PC-9 (cell line): ENCODE results near the gene THSD7B. TPM values are rescaled to one million over a fixed set of nuclear protein-coding genes. Genes with fewer than 3 reads are reported as not detected.
"Not testable (repeated sequence)": the region's sequence is repeated elsewhere in the genome, so short reads cannot be mapped to it uniquely, and the experiment has no call there.

Experiments
- BruUV-seq: library from RNA; stranded (reverse); fragments of 400-500 nt; replicated peaks from 2 replicates; lab custom pipeline; 2021; lab: Mats Ljungman, UMichigan
- CTCF ChIA-PET: fragments of 300-600 bp; sonication (Branson Sonifier 250); formaldehyde crosslinking; loops from one replicate; lab custom pipeline; 2022; ENCODE audit warnings: antibody characterized with exemption; lab: Charles Lee
- POLR2A ChIA-PET: fragments of 300-600 bp; sonication (Branson Sonifier 250); formaldehyde crosslinking; loops from one replicate; lab custom pipeline; 2022; ENCODE audit warnings: antibody characterized with exemption; ENCODE audit not compliant: unreplicated experiment; lab: Charles Lee
- DNase-seq, 2 experiments: peaks; one replicate each; pipeline versions ENCODE4 v3.0.0 to v3.0.0-alpha.2; 2015 to 2022; ENCODE audit warnings: mixed read lengths in 1 of 2
- H2AFZ ChIP-seq: fragments of 200-600 bp; sonication (generic); 2 replicates; pipeline ENCODE4 v1.8.1; 2017; ENCODE audit warnings: antibody characterized with exemption
- H3F3A ChIP-seq: fragments of 200-600 bp; sonication (generic); 2 replicates; pipeline ENCODE4 v1.8.1; 2017; ENCODE audit warnings: antibody characterized with exemption, mild to moderate bottlenecking, low read depth; ENCODE audit not compliant: insufficient read depth
- H3K27ac ChIP-seq: fragments of 200-600 bp; sonication (generic); 2 replicates; pipeline ENCODE4 v1.6.1; 2016; ENCODE audit warnings: mixed run types
- H3K27me3 ChIP-seq: fragments of 200-600 bp; sonication (generic); 2 replicates; pipeline ENCODE4 v1.6.1; 2016; ENCODE audit warnings: low read depth, mixed run types; ENCODE audit not compliant: insufficient read depth
- H3K36me3 ChIP-seq: fragments of 200-600 bp; sonication (generic); 2 replicates; pipeline ENCODE4 v1.6.1; 2016; ENCODE audit warnings: low read depth, mixed run types
- H3K4me1 ChIP-seq: fragments of 200-600 bp; sonication (generic); replicated peaks from 2 replicates; pipeline ENCODE4 v1.6.1; 2016; ENCODE audit warnings: mixed run types; ENCODE audit not compliant: insufficient read depth
- H3K4me2 ChIP-seq: fragments of 200-600 bp; sonication (generic); 2 replicates; pipeline ENCODE4 v1.6.1; 2017; ENCODE audit warnings: mixed run types
- H3K4me3 ChIP-seq: fragments of 200-600 bp; sonication (generic); 2 replicates; pipeline ENCODE4 v1.6.1; 2016; ENCODE audit warnings: mixed run types
- H3K79me2 ChIP-seq: fragments of 200-600 bp; sonication (generic); 2 replicates; pipeline ENCODE4 v1.6.1; 2017; ENCODE audit warnings: low read depth, mixed run types
- H3K9me2 ChIP-seq: fragments of 200-600 bp; sonication (generic); 2 replicates; pipeline ENCODE4 v1.8.1; 2017; ENCODE audit warnings: mild to moderate bottlenecking; ENCODE audit not compliant: insufficient read depth
- H3K9me3 ChIP-seq: fragments of 200-600 bp; sonication (generic); 2 replicates; pipeline ENCODE4 v1.8.1; 2016; ENCODE audit warnings: low read depth; ENCODE audit not compliant: insufficient read depth
- H4K20me1 ChIP-seq: fragments of 200-600 bp; sonication (generic); 2 replicates; pipeline ENCODE4 v1.8.1; 2017; ENCODE audit not compliant: insufficient read depth
- EZH2 ChIP-seq: fragments of 200-600 bp; sonication (generic); IDR thresholded peaks from 2 replicates; pipeline ENCODE4 v1.8.0; 2017; ENCODE audit warnings: antibody characterized with exemption, low read depth
- intact Hi-C: fragments of 100-400 bp; cut with micrococcal nuclease; formaldehyde crosslinking; loops from one replicate; pipeline ENCODE4 v1.10.0; 2022; ENCODE audit not compliant: unreplicated experiment
- total RNA-seq: library from RNA; stranded (reverse); gene quantifications from 2 replicates; pipeline ENCODE4 v1.2.3, GENCODE V29; 2021
- TF ChIP-seq, protein P1 (sequence below): fragments of 200-600 bp; sonication (generic); conservative IDR thresholded peaks from 2 replicates; pipeline ENCODE4 v1.6.1; 2017; ENCODE audit warnings: mixed run types, antibody characterized with exemption, mild to moderate bottlenecking, moderate library complexity

Gene THSD7B
- total RNA-seq, 1 experiment from 2014 or later, result not detected

DNA sequence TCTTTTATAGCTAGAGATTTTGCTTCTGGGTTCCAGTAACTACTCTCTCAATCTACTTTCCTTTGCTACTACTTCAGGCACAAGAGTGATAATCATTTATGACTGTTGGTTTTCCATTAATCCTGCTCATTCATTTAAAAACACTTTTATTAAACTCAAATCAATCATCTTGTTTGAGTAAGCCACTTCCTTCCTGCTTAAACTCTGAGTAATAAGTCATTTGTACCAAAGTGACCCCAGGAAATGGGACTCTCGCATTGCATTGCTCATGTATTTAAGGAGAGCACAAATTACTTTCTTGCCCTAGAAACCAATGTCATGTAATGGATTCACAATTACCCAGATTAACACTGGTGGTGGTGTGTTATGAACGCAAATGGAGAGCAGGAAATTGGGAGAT, 928.2 kb downstream of the THSD7B start:
- Histone ChIP-seq H3K79me2 (no peaks in the 10 kb centered on the region), H3K4me2 (no peak overlapping the region), H3K9me3 (peaks cover 4% of the 10 kb centered on the region; the same call in 1 of the 2 replicates), H3K27ac (no peak overlapping the region), H3K4me3 (no peak overlapping the region), H3F3A (no peaks in the 10 kb centered on the region), H2AFZ (no peak overlapping the region), H3K4me1 (no peaks in the 10 kb centered on the region), H3K36me3 (no peaks in the 10 kb centered on the region), H3K27me3 (no peaks in the 10 kb centered on the region), H3K9me2 (no peaks in the 10 kb centered on the region), H4K20me1 (no peaks in the 10 kb centered on the region)
- BruUV-seq, result no TSS peak
- POLR2A ChIA-PET, result no interaction called here
- TF ChIP-seq EZH2, result no peak
- TF ChIP-seq, protein P1, sequence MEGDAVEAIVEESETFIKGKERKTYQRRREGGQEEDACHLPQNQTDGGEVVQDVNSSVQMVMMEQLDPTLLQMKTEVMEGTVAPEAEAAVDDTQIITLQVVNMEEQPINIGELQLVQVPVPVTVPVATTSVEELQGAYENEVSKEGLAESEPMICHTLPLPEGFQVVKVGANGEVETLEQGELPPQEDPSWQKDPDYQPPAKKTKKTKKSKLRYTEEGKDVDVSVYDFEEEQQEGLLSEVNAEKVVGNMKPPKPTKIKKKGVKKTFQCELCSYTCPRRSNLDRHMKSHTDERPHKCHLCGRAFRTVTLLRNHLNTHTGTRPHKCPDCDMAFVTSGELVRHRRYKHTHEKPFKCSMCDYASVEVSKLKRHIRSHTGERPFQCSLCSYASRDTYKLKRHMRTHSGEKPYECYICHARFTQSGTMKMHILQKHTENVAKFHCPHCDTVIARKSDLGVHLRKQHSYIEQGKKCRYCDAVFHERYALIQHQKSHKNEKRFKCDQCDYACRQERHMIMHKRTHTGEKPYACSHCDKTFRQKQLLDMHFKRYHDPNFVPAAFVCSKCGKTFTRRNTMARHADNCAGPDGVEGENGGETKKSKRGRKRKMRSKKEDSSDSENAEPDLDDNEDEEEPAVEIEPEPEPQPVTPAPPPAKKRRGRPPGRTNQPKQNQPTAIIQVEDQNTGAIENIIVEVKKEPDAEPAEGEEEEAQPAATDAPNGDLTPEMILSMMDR, result no peak
- CTCF ChIA-PET, result no interaction called here
- no peak for DNase-seq
- intact Hi-C loops, result no loop called here

DNA sequence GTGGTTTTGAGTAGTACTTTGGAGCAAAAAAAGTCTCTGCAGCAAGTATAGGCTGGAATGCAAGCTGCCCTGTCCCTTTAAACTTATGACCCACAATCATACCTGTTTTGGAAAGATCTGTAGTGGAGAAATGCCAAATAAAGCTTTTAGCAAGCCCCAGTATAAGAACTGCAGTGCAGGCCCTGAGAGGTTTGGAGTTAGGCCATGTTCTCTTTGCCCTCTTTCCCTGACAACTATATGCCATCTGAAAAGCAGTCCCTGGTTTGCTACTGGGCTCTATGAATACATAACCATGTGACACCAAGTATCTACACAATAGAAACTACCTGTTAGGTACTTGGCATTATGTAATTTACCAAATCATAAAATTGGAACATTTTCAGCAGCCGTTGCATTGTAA, 931.6 kb downstream of the THSD7B start:
- Histone ChIP-seq H3K4me3 (no peak overlapping the region), H3K36me3 (no peaks in the 10 kb centered on the region), H3K27ac (no peak overlapping the region), H4K20me1 (no peaks in the 10 kb centered on the region), H3K27me3 (no peaks in the 10 kb centered on the region), H3K4me2 (no peak overlapping the region), H3K9me2 (no peaks in the 10 kb centered on the region), H3K4me1 (no peaks in the 10 kb centered on the region), H3K9me3 (peaks cover 4% of the 10 kb centered on the region; the same call in 1 of the 2 replicates), H3F3A (no peaks in the 10 kb centered on the region), H2AFZ (no peak overlapping the region), H3K79me2 (no peaks in the 10 kb centered on the region)
- BruUV-seq, result no TSS peak
- CTCF ChIA-PET, result no interaction called here
- intact Hi-C loops, result no loop called here
- DNase-seq, result no peak
- TF ChIP-seq, protein P1, result no peak
- TF ChIP-seq EZH2, result no peak
- POLR2A ChIA-PET, result no interaction called here

DNA sequence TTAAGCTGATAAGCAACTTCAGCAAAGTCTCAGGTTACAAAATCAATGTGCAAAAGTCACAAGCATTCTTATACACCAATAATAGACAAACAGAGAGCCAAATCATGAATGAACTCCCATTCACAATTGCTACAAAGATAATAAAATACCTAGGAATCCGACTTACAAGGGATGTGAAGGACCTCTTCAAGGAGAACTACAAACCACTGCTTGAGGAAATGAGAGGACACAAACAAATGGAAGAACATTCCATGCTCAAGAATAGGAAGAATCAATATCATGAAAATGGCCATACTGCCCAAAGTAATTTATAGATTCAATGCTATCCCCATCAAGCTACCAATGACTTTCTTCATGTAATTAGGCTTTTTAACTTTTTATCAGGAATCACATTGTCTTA, 934.9 kb downstream of the THSD7B start:
- BruUV-seq, H3K36me3 ChIP-seq, DNase-seq, H3K27ac ChIP-seq, POLR2A ChIA-PET, H3F3A ChIP-seq, H3K4me1 ChIP-seq, H3K27me3 ChIP-seq, H4K20me1 ChIP-seq, H3K9me2 ChIP-seq, H3K9me3 ChIP-seq, H3K4me2 ChIP-seq, CTCF ChIA-PET, intact Hi-C loops, H3K79me2 ChIP-seq, H3K4me3 ChIP-seq, H2AFZ ChIP-seq: not testable (repeated sequence)

DNA sequence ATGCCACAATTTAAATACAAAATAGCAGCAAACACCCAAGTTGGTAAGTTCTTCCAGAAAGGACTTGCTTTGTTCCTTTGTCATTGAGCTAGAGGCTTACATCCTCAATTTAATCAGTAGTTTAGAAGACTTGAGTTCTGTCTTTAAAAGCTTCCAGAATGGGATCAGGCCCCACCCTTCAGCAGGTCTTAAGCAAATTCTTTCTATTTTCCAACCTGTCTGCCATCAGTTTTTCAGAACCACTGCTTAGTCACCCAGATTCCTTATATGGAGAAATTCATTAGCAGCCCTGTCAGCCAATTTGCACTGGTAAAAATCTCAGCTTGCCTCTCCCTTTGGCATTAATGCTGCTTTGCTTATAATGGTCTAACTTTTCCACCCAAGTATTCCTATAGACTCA, 935.3 kb downstream of the THSD7B start:
- BruUV-seq, result no TSS peak

More for the DNA sequence above, 935.3 kb downstream of the THSD7B start:
- Histone ChIP-seq H3K4me1 (no peaks in the 10 kb centered on the region), H3K4me3 (no peak overlapping the region), H3K4me2 (no peak overlapping the region), H3K9me2 (no peaks in the 10 kb centered on the region), H4K20me1 (no peaks in the 10 kb centered on the region), H3K36me3 (no peaks in the 10 kb centered on the region), H3K27ac (no peak overlapping the region), H2AFZ (no peak overlapping the region), H3K9me3 (no peaks in the 10 kb centered on the region), H3K27me3 (no peaks in the 10 kb centered on the region), H3K79me2 (no peaks in the 10 kb centered on the region), H3F3A (no peaks in the 10 kb centered on the region)
- CTCF ChIA-PET, result no interaction called here
- DNase-seq, result no peak
- intact Hi-C loops, result no loop called here
- POLR2A ChIA-PET, result no interaction called here
- TF ChIP-seq EZH2, result no peak
